Activated naive CD4-positive, alpha-beta T cell treated with anti-CD3 and anti-CD28 coated beads, Interleukin-2, amount 50 U/mL, for 72 hours (primary cell): ENCODE measurements around the gene TCP1. TPM values are rescaled to one million over a fixed set of nuclear protein-coding genes. Genes with fewer than 3 reads are reported as not detected.
"Not testable (repeated sequence)": the region's sequence is repeated elsewhere in the genome, so short reads cannot be mapped to it uniquely, and the experiment has no call there.

ENCODE experiments used
- ATAC-seq, 2 donors: fragments of 150-1000 bp; cut with Tn5 transposase; 2 replicates each; pipeline ENCODE4 v1.10.0; 2021; ENCODE audit warnings: mild to moderate bottlenecking in 2 of 2, moderate library complexity in 2 of 2
- DNase-seq, 2 donors: peaks; one replicate each; pipeline ENCODE4 v3.0.0; 2021 to 2022; ENCODE audit warnings: low spot score in 2 of 2
- H3K27ac Mint-ChIP-seq, 2 donors: one replicate each; pipeline ENCODE4 v1.8.0; 2022; ENCODE audit warnings: mild to moderate bottlenecking in 2 of 2, mixed read lengths in 2 of 2
- H3K36me3 Mint-ChIP-seq, 2 donors: one replicate each; pipeline ENCODE4 v1.8.0; 2022; ENCODE audit warnings: mixed read lengths in 2 of 2
- H3K9me3 Mint-ChIP-seq, 2 donors: one replicate each; pipeline ENCODE4 v1.8.0; 2022; ENCODE audit warnings: mixed read lengths in 2 of 2
- total RNA-seq, 2 donors: library from RNA; stranded (reverse); gene quantifications; one replicate each; pipeline ENCODE4 v1.2.3, GENCODE V29; 2022

Gene TCP1
- total RNA-seq: 100 to 1,000 TPM; 378 to 626 TPM

GRCh38 chr6:159789377-159790148 is at the start of gene TCP1:
TCP1 (minus strand) TSS chr6:159789602; CDS start chr6:159789468, 134 bp downstream.
- peak; percentile 79 to 88 for ATAC-seq
- DNase-seq: peak; percentile 96 to 98
- Mint-ChIP-seq H3K9me3 (no peaks in the 10 kb centered on the region), H3K27ac (peak within 1 kb of the TSS; percentile 98 to 99), H3K36me3 (peaks cover 48 to 59% of the 10 kb centered on the region in 2 donors)

GRCh38 chr6:159838020-159838744 is 48.8 kb upstream of the TCP1 start:
- H3K27ac Mint-ChIP-seq: no peak overlapping the region
- DNase-seq: no peak

GRCh38 chr6:159837511-159837910 is 48.1 kb upstream of the TCP1 start:
- ATAC-seq (no peak), DNase-seq (no peak)
- Mint-ChIP-seq H3K36me3 (no peaks in the 10 kb centered on the region), H3K27ac (no peak overlapping the region), H3K9me3 (no peaks in the 10 kb centered on the region)

More at GRCh38 chr6:159838020-159838744, 48.8 kb upstream of the TCP1 start:
- Mint-ChIP-seq H3K9me3 (no peaks in the 10 kb centered on the region), H3K36me3 (no peaks in the 10 kb centered on the region)
- ATAC-seq: no peak

- no peaks in the 10 kb centered on the region for H3K36me3 Mint-ChIP-seq
- no peak overlapping the region for H3K27ac Mint-ChIP-seq
- no peaks in the 10 kb centered on the region for H3K9me3 Mint-ChIP-seq
- ATAC-seq (no peak), DNase-seq (no peak)
These were observed 47.5 kb upstream of the TCP1 start for GRCh38 chr6:159836718-159837490.

GRCh38 chr6:159833997-159834603 is 44.7 kb upstream of the TCP1 start:
- Mint-ChIP-seq H3K27ac (no peak overlapping the region), H3K36me3 (no peaks in the 10 kb centered on the region), H3K9me3 (no peaks in the 10 kb centered on the region)
- no peak for ATAC-seq
- DNase-seq: no peak

- Mint-ChIP-seq H3K36me3 (no peaks in the 10 kb centered on the region), H3K27ac (no peak overlapping the region), H3K9me3 (no peaks in the 10 kb centered on the region)
- ATAC-seq: no peak
- DNase-seq: no peak
These were observed 44.2 kb upstream of the TCP1 start for GRCh38 chr6:159833556-159833955.

GRCh38 chr6:159832946-159833345 is 43.5 kb upstream of the TCP1 start:
- no peaks in the 10 kb centered on the region for H3K36me3 Mint-ChIP-seq
- no peak overlapping the region for H3K27ac Mint-ChIP-seq
- DNase-seq (no peak), ATAC-seq (no peak)
- no peaks in the 10 kb centered on the region for H3K9me3 Mint-ChIP-seq

GRCh38 chr6:159831373-159831679 is 41.9 kb upstream of the TCP1 start:
- DNase-seq (no peak), ATAC-seq (no peak)
- Mint-ChIP-seq H3K9me3 (no peaks in the 10 kb centered on the region), H3K27ac (no peak overlapping the region), H3K36me3 (no peaks in the 10 kb centered on the region)

GRCh38 chr6:159830501-159831372 is 41.3 kb upstream of the TCP1 start:
- no peaks in the 10 kb centered on the region for H3K36me3 Mint-ChIP-seq
- H3K9me3 Mint-ChIP-seq: no peaks in the 10 kb centered on the region
- DNase-seq (no peak), ATAC-seq (no peak)
- H3K27ac Mint-ChIP-seq: no peak overlapping the region

GRCh38 chr6:159829526-159829925 is 40.1 kb upstream of the TCP1 start:
- ATAC-seq: no peak
- no peak overlapping the region for H3K27ac Mint-ChIP-seq
- no peak for DNase-seq
- no peaks in the 10 kb centered on the region for H3K9me3 Mint-ChIP-seq
- H3K36me3 Mint-ChIP-seq: no peaks in the 10 kb centered on the region

GRCh38 chr6:159828074-159828473 is 38.7 kb upstream of the TCP1 start:
- DNase-seq: no peak
- ATAC-seq: no peak
- Mint-ChIP-seq H3K36me3 (no peaks in the 10 kb centered on the region), H3K27ac (no peak overlapping the region), H3K9me3 (no peaks in the 10 kb centered on the region)

GRCh38 chr6:159826968-159827647 is 37.7 kb upstream of the TCP1 start:
- H3K36me3 Mint-ChIP-seq: no peaks in the 10 kb centered on the region
- DNase-seq (no peak), ATAC-seq (no peak)

GRCh38 chr6:159826004-159826403 is 36.6 kb upstream of the TCP1 start:
- Mint-ChIP-seq H3K36me3 (no peaks in the 10 kb centered on the region), H3K27ac (peak overlapping the region in 1 of 2 donors; percentile 24), H3K9me3 (no peaks in the 10 kb centered on the region)
- DNase-seq: no peak
- ATAC-seq: no peak

More at GRCh38 chr6:159826968-159827647, 37.7 kb upstream of the TCP1 start:
- Mint-ChIP-seq H3K27ac (no peak overlapping the region), H3K9me3 (no peaks in the 10 kb centered on the region)

GRCh38 chr6:159824690-159825089 is 35.3 kb upstream of the TCP1 start:
- H3K27ac Mint-ChIP-seq, H3K9me3 Mint-ChIP-seq, H3K36me3 Mint-ChIP-seq, DNase-seq, ATAC-seq: not testable (repeated sequence)

GRCh38 chr6:159823953-159824352 is 34.6 kb upstream of the TCP1 start:
- Mint-ChIP-seq H3K36me3 (no peaks in the 10 kb centered on the region), H3K9me3 (no peaks in the 10 kb centered on the region), H3K27ac (no peak overlapping the region)
- no peak for ATAC-seq
- DNase-seq: no peak
